MG63 (cell line): ENCODE results near the gene GNG4. TPM values are rescaled to one million over a fixed set of nuclear protein-coding genes. Genes with fewer than 3 reads are reported as not detected.
A peak's percentile ranks its signal among the peaks of the same experiment; 100 is the strongest.

ENCODE experiments used
- DNase-seq: peaks from one replicate; pipeline ENCODE4 v3.0.0-alpha.2; 2020
- H3K27me3 ChIP-seq: fragments of 250-450 bp; sonication (Bioruptor Pico); 2 replicates; pipeline ENCODE4 v1.5.1; 2020; ENCODE audit warnings: mild to moderate bottlenecking, moderate library complexity
- H3K36me3 ChIP-seq: fragments of 250-450 bp; sonication (Bioruptor Pico); 2 replicates; pipeline ENCODE4 v1.5.1; 2020; ENCODE audit warnings: mild to moderate bottlenecking, moderate library complexity
- H3K4me3 ChIP-seq: fragments of 250-450 bp; sonication (Bioruptor Pico); 2 replicates; pipeline ENCODE4 v1.5.1; 2020; ENCODE audit warnings: mild to moderate bottlenecking, moderate library complexity
- H3K9me3 ChIP-seq: fragments of 250-450 bp; sonication (Bioruptor Pico); 2 replicates; pipeline ENCODE4 v1.5.1; 2020; ENCODE audit warnings: mild to moderate bottlenecking, moderate library complexity
- total RNA-seq: library from RNA; depleted of rRNA; stranded (reverse); fragments of >200 nt; shearing (Covaris generic); gene quantifications from 2 replicates; pipeline ENCODE4 v1.2.3, GENCODE V29; 2014; ENCODE audit warnings: low replicate concordance; rRNA removed

GNG4 gene
- total RNA-seq: 6.1 and 28.7 TPM in 2 replicates

- Histone ChIP-seq H3K27me3 (peaks cover 3% of the 10 kb centered on the region; the same call in 1 of the 2 replicates), H3K9me3 (no peaks in the 10 kb centered on the region), H3K36me3 (no peaks in the 10 kb centered on the region), H3K4me3 (peak within 1 kb of the TSS; percentile 52)
- DNase-seq: peak; percentile 36
Observed at GRCh38 chr1:235649368-235650163, at the start of gene GNG4. GNG4 (minus strand) TSS chr1:235649784; CDS start chr1:235583838, 65,946 bp downstream.

- H3K27me3 ChIP-seq: no peaks in the 10 kb centered on the region
- DNase-seq: no peak
- H3K36me3 ChIP-seq: peaks cover 11% of the 10 kb centered on the region
Observed at GRCh38 chr1:235697508-235697907, 47.9 kb upstream of the GNG4 start.

GRCh38 chr1:235689356-235689755 is 39.8 kb upstream of the GNG4 start:
- Histone ChIP-seq H3K36me3 (no peaks in the 10 kb centered on the region), H3K9me3 (no peaks in the 10 kb centered on the region), H3K27me3 (no peaks in the 10 kb centered on the region), H3K4me3 (no peak overlapping the region)
- DNase-seq: no peak

More at GRCh38 chr1:235697508-235697907, 47.9 kb upstream of the GNG4 start:
- Histone ChIP-seq H3K4me3 (no peak overlapping the region), H3K9me3 (no peaks in the 10 kb centered on the region)

- no peak overlapping the region for H3K4me3 ChIP-seq
- no peak for DNase-seq
- H3K9me3 ChIP-seq: no peaks in the 10 kb centered on the region
- H3K36me3 ChIP-seq: no peaks in the 10 kb centered on the region
- no peaks in the 10 kb centered on the region for H3K27me3 ChIP-seq
Observed at GRCh38 chr1:235688096-235688495, 38.5 kb upstream of the GNG4 start.

GRCh38 chr1:235683653-235684052 is 34.1 kb upstream of the GNG4 start:
- DNase-seq: no peak
- Histone ChIP-seq H3K4me3 (no peak overlapping the region), H3K27me3 (no peaks in the 10 kb centered on the region), H3K9me3 (no peaks in the 10 kb centered on the region), H3K36me3 (no peaks in the 10 kb centered on the region)

GRCh38 chr1:235682216-235682615 is 32.6 kb upstream of the GNG4 start:
- DNase-seq: no peak
- no peaks in the 10 kb centered on the region for H3K36me3 ChIP-seq
- H3K27me3 ChIP-seq: no peaks in the 10 kb centered on the region
- no peaks in the 10 kb centered on the region for H3K9me3 ChIP-seq
- no peak overlapping the region for H3K4me3 ChIP-seq

GRCh38 chr1:235679644-235680043 is 30.1 kb upstream of the GNG4 start:
- H3K27me3 ChIP-seq: no peaks in the 10 kb centered on the region
- no peak overlapping the region for H3K4me3 ChIP-seq
- DNase-seq: no peak
- peaks cover 5% of the 10 kb centered on the region for H3K36me3 ChIP-seq
- H3K9me3 ChIP-seq: peaks cover 4% of the 10 kb centered on the region; the same call in 1 of the 2 replicates

GRCh38 chr1:235679005-235679404 is 29.4 kb upstream of the GNG4 start:
- H3K27me3 ChIP-seq: no peaks in the 10 kb centered on the region
- H3K36me3 ChIP-seq: peaks cover 8% of the 10 kb centered on the region
- H3K9me3 ChIP-seq: peaks cover 4% of the 10 kb centered on the region; the same call in 1 of the 2 replicates
- H3K4me3 ChIP-seq: no peak overlapping the region
- no peak for DNase-seq

GRCh38 chr1:235675152-235675890 is 25.7 kb upstream of the GNG4 start:
- no peak for DNase-seq
- Histone ChIP-seq H3K36me3 (peaks cover 8% of the 10 kb centered on the region), H3K9me3 (peaks cover 17% of the 10 kb centered on the region), H3K4me3 (no peak overlapping the region), H3K27me3 (no peaks in the 10 kb centered on the region)

GRCh38 chr1:235673981-235674380 is 24.4 kb upstream of the GNG4 start:
- peaks cover 14% of the 10 kb centered on the region for H3K36me3 ChIP-seq
- peaks cover 28% of the 10 kb centered on the region for H3K9me3 ChIP-seq
- H3K4me3 ChIP-seq: no peak overlapping the region
- DNase-seq: no peak
- H3K27me3 ChIP-seq: no peaks in the 10 kb centered on the region

- peaks cover 14% of the 10 kb centered on the region for H3K36me3 ChIP-seq
- DNase-seq: no peak
- no peaks in the 10 kb centered on the region for H3K27me3 ChIP-seq
- H3K9me3 ChIP-seq: peaks cover 28% of the 10 kb centered on the region
- H3K4me3 ChIP-seq: no peak overlapping the region
Observed at GRCh38 chr1:235671992-235672391, 22.4 kb upstream of the GNG4 start.

- no peak overlapping the region for H3K4me3 ChIP-seq
- peaks cover 26% of the 10 kb centered on the region for H3K9me3 ChIP-seq
- peaks cover 11% of the 10 kb centered on the region for H3K36me3 ChIP-seq
- no peak for DNase-seq
- H3K27me3 ChIP-seq: no peaks in the 10 kb centered on the region
Observed at GRCh38 chr1:235670157-235670776, 20.7 kb upstream of the GNG4 start.

- H3K27me3 ChIP-seq: no peaks in the 10 kb centered on the region
- peaks cover 6% of the 10 kb centered on the region for H3K36me3 ChIP-seq
- H3K4me3 ChIP-seq: no peak overlapping the region
- no peak for DNase-seq
- peaks cover 24% of the 10 kb centered on the region for H3K9me3 ChIP-seq
Observed at GRCh38 chr1:235669277-235669676, 19.7 kb upstream of the GNG4 start.

GRCh38 chr1:235663628-235664027 is 14.0 kb upstream of the GNG4 start:
- no peak for DNase-seq
- Histone ChIP-seq H3K4me3 (no peak overlapping the region), H3K27me3 (no peaks in the 10 kb centered on the region), H3K9me3 (no peaks in the 10 kb centered on the region), H3K36me3 (no peaks in the 10 kb centered on the region)

GRCh38 chr1:235661568-235661967 is 12.0 kb upstream of the GNG4 start:
- no peaks in the 10 kb centered on the region for H3K27me3 ChIP-seq
- H3K9me3 ChIP-seq: no peaks in the 10 kb centered on the region
- DNase-seq: no peak
- H3K4me3 ChIP-seq: no peak overlapping the region
- H3K36me3 ChIP-seq: no peaks in the 10 kb centered on the region

GRCh38 chr1:235659186-235659771 is 9.7 kb upstream of the GNG4 start:
- no peaks in the 10 kb centered on the region for H3K9me3 ChIP-seq
- H3K27me3 ChIP-seq: no peaks in the 10 kb centered on the region
- no peak overlapping the region for H3K4me3 ChIP-seq
- H3K36me3 ChIP-seq: no peaks in the 10 kb centered on the region
- no peak for DNase-seq
